HEK293T (cell line): Measurements from ENCODE around the gene ITGA1.
"Not testable (repeated sequence)": the region's sequence is repeated elsewhere in the genome, so short reads cannot be mapped to it uniquely, and the experiment has no call there.

ENCODE experiments used
- CTCF ChIA-PET: fragments of 350-600 bp; formaldehyde crosslinking; extraction: SDS; loops from one replicate; lab custom pipeline; 2021; ENCODE audit warnings: antibody characterized with exemption, inconsistent platforms; lab: Yijun Ruan, JAX
- POLR2A ChIA-PET: fragments of 350-600 bp; formaldehyde crosslinking; extraction: SDS; loops from one replicate; lab custom pipeline; 2020; ENCODE audit warnings: antibody characterized with exemption, inconsistent platforms; lab: Yijun Ruan, JAX
- DNase-seq: peaks from one replicate; pipeline ENCODE4 v3.0.0; 2012; ENCODE audit warnings: mixed read lengths; ENCODE audit errors: extremely low spot score
- ARNT ChIP-seq: fragments of 450-650 bp; IDR thresholded peaks from 2 replicates; pipeline ENCODE4 v1.6.1; 2017; ENCODE audit warnings: mild to moderate bottlenecking
- BHLHE40 ChIP-seq: fragments of 450-650 bp; IDR thresholded peaks from 2 replicates; pipeline ENCODE4 v1.6.1; 2016; ENCODE audit warnings: mild to moderate bottlenecking, moderate library complexity, borderline replicate concordance
- CTBP1 ChIP-seq: fragments of 450-650 bp; IDR thresholded peaks from 2 replicates; pipeline ENCODE4 v1.6.1; 2016; ENCODE audit warnings: borderline replicate concordance
- ELF4 ChIP-seq: fragments of 450-650 bp; IDR thresholded peaks from 2 replicates; pipeline ENCODE4 v1.6.1; 2017; ENCODE audit warnings: antibody characterized with exemption
- FOXA1 ChIP-seq: fragments of 450-650 bp; IDR thresholded peaks from 2 replicates; pipeline ENCODE4 v1.6.1; 2016; ENCODE audit warnings: mild to moderate bottlenecking
- FOXK2 ChIP-seq: fragments of 450-650 bp; IDR thresholded peaks from 2 replicates; pipeline ENCODE4 v1.6.1; 2016; ENCODE audit warnings: mild to moderate bottlenecking
- FOXM1 ChIP-seq: fragments of 450-650 bp; IDR thresholded peaks from 2 replicates; pipeline ENCODE4 v1.6.1; 2017; ENCODE audit warnings: mild to moderate bottlenecking, borderline replicate concordance
- HDGF ChIP-seq: fragments of 450-650 bp; IDR thresholded peaks from 2 replicates; pipeline ENCODE4 v1.6.1; 2017; ENCODE audit warnings: antibody characterized with exemption, borderline replicate concordance
- L3MBTL2 ChIP-seq: fragments of 450-650 bp; conservative IDR thresholded peaks from 2 replicates; pipeline ENCODE4 v1.6.1; 2016; ENCODE audit warnings: mild to moderate bottlenecking
- LEF1 ChIP-seq: fragments of 450-650 bp; IDR thresholded peaks from 2 replicates; pipeline ENCODE4 v1.6.1; 2017; ENCODE audit warnings: mild to moderate bottlenecking, borderline replicate concordance
- NFRKB ChIP-seq: fragments of 450-650 bp; IDR thresholded peaks from 2 replicates; pipeline ENCODE4 v1.6.1; 2016; ENCODE audit warnings: mild to moderate bottlenecking, moderate library complexity
- SP1 ChIP-seq: fragments of 450-650 bp; IDR thresholded peaks from 2 replicates; pipeline ENCODE4 v1.6.1; 2017
- SUZ12 ChIP-seq: fragments of 450-650 bp; IDR thresholded peaks from 2 replicates; pipeline ENCODE4 v1.6.1; 2016; ENCODE audit warnings: mild to moderate bottlenecking
- TARDBP ChIP-seq: fragments of 450-650 bp; IDR thresholded peaks from 2 replicates; pipeline ENCODE4 v1.6.1; 2016
- ZNF384 ChIP-seq: fragments of 450-650 bp; IDR thresholded peaks from 2 replicates; pipeline ENCODE4 v1.6.1; 2016
- TF ChIP-seq, protein P1 (sequence below): fragments of 450-650 bp; IDR thresholded peaks from 2 replicates; pipeline ENCODE4 v1.6.1; 2016

Gene ITGA1

DNA sequence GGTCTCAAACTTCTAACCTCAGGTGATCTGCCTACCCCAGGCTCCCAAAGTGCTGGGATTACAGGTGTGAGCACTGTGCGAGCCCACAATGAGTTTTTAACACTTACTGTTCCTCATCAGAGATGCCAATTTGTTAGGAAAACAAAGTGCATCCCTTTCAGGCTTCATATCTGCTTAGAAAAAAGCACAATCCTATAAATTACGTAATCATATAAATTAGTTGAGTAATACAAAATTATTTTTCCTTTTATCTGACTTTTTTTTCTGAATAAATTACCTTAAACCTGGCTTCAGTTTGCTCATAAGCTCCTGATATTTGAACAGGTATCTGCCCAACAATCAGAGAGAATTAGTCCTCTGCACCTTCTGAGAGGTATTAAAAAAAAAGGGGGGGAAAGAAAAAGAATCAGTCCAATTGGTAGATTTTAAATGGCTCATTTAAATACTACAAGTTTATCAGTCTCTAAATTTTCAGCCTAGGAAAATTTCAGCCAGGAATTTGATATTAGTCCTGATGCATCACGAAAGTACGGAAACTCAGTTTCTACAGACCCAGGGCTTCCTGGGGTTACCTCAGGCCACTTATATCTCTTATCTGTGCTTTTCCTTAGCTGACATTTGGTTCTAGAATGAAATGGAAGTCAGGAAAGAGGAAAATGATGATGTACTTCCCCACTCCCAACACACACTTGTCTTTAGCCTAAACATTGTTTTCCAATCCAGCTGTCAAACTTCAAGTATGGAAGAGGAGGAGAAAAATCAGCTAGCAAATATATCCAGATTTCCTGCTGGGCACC, 26.8 kb downstream of the ITGA1 start:
- TF ChIP-seq, protein P1, sequence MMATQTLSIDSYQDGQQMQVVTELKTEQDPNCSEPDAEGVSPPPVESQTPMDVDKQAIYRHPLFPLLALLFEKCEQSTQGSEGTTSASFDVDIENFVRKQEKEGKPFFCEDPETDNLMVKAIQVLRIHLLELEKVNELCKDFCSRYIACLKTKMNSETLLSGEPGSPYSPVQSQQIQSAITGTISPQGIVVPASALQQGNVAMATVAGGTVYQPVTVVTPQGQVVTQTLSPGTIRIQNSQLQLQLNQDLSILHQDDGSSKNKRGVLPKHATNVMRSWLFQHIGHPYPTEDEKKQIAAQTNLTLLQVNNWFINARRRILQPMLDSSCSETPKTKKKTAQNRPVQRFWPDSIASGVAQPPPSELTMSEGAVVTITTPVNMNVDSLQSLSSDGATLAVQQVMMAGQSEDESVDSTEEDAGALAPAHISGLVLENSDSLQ, result no peak
- TF ChIP-seq ZNF384 (no peak), BHLHE40 (no peak), ELF4 (no peak)
- CTCF ChIA-PET, result interaction anchor here (0.7 kb wide), 1 partner anchor 1199 kb away, joined by 3 read pairs; no protein-coding TSS in a partner anchor
- POLR2A ChIA-PET, result no interaction called here
- no peak for DNase-seq

DNA sequence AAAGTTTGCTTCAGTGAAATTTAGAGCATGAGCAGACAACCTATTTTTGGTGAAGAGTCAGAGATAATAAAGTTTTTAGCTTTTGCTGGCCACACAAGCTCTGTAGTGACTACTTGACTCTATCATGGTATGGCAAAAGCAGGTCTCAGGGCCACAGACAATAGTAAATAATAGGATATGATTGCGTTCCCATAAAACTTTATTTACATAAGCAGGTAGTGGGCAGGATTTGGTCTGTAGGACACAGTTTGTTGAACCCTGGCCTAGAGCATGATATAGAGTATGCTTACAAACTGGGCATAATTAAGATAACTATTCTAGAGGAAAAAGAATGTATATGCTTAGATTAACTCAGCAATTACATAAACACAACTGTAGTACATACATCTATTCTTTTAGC, 30.1 kb downstream of the ITGA1 start:
- TF ChIP-seq ARNT, result no peak
- no peak for TF ChIP-seq LEF1
- TF ChIP-seq HDGF, result no peak
- TF ChIP-seq BHLHE40, result no peak
- no peak for TF ChIP-seq FOXK2
- no peak for TF ChIP-seq NFRKB
- TF ChIP-seq SUZ12, result no peak
- no peak for TF ChIP-seq CTBP1
- no peak for TF ChIP-seq FOXA1
- TF ChIP-seq FOXM1, result no peak
- TF ChIP-seq, protein P1, result no peak
- ChIA-PET CTCF (interaction anchor here (0.6 kb wide), 1 partner anchor 17 kb away, joined by 3 read pairs; no protein-coding TSS in a partner anchor), POLR2A (interaction anchor here (0.7 kb wide), 1 partner anchor 19 kb away, joined by 3 read pairs; no protein-coding TSS in a partner anchor)
- DNase-seq, result no peak

DNA sequence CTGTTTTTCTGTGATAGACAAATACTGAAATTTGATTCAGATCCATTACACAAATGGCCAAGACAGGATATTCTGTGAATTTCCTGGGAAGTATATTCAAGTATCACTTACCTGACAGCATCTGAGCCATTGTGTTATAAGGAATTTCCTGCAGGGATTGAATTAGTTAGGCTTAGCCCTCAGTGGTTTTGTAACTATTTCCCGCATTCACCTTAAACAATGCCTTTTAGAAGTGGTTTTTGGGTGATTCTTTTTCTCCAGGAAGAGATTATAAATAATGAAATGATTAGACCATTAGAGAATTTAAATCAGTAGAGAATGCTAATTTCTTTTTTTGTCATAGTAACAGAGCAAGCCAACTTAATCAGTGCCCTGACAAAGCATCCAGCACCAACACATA, 30.6 kb downstream of the ITGA1 start:
- TF ChIP-seq L3MBTL2, result no peak
- no peak for TF ChIP-seq LEF1
- TF ChIP-seq, protein P1, result no peak
- TF ChIP-seq NFRKB, result no peak
- TF ChIP-seq ZNF384, result no peak
- no peak for TF ChIP-seq BHLHE40
- no peak for TF ChIP-seq ELF4
- no peak for TF ChIP-seq CTBP1
- TF ChIP-seq SUZ12, result no peak
- TF ChIP-seq SP1, result no peak
- no peak for TF ChIP-seq ARNT
- TF ChIP-seq FOXM1, result no peak
- ChIA-PET CTCF (no interaction called here), POLR2A (no interaction called here)
- no peak for DNase-seq

DNA sequence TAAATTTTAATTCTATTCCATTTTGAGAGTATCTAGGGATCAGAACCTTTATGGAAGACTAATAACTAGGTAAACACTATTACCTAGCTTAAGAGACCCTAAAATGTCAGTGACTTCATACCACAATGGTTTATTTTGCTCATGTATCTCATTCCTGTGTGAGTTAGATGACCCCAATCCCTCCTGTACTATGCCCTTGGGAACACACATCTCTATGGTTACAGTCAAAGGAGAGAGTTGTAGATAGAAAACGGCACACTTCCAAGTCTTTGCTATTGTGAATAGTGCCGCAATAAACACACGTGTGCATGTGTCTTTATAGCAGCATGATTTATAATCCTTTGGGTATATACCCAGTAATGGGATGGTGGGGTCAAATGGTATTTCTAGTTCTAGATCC, 31.1 kb downstream of the ITGA1 start:
- POLR2A ChIA-PET, CTCF ChIA-PET, DNase-seq: not testable (repeated sequence)

DNA sequence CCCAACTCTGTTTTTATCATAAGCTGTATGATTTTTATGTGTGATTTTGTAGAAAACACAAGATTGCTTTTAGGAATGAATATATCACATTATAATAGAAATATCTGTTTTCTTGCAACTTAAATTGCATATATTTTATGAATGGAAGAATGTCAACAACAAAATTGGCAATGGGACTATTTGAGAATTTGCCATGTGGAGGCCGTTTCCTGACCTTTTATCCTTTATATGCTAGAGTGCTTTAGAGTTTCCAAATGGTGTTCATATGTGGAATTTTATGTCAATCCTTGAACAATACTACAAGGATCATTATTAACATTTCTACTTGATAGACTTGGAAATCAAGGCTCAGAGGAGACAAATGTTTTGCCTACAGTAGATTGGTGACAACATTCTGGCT, 34.2 kb downstream of the ITGA1 start:
- ChIA-PET CTCF (no interaction called here), POLR2A (no interaction called here)
- DNase-seq, result no peak
- TF ChIP-seq ELF4 (no peak), L3MBTL2 (no peak), TARDBP (no peak), LEF1 (no peak), FOXM1 (no peak), FOXK2 (no peak), CTBP1 (no peak), SUZ12 (no peak), FOXA1 (no peak), NFRKB (no peak), BHLHE40 (no peak), ZNF384 (no peak), HDGF (no peak), SP1 (no peak), ARNT (no peak)
- TF ChIP-seq, protein P1, result no peak

DNA sequence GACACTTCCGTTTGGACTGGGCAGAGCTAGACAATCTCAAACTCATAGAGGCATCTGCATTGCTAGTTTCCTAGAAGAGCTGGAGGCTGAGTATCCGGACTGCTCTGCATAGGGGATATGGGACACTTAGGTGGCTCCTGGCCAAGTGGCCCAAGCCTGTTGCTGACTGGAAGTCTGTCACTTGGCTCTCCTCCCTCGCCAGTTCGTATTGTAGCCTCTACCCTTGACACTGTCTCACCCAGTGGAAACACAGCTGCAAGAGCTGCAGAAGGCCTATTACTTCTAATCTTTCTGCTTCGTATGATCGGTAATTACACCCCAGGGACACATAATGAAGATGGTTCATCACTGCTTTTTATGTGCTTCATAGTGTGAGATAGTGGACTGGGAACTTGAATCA, 34.7 kb downstream of the ITGA1 start:
- no peak for DNase-seq
- POLR2A ChIA-PET, result no interaction called here
- CTCF ChIA-PET, result no interaction called here
- TF ChIP-seq BHLHE40 (no peak), SUZ12 (no peak), FOXK2 (no peak), LEF1 (no peak), FOXM1 (no peak), NFRKB (no peak), CTBP1 (no peak), SP1 (no peak), ZNF384 (no peak), FOXA1 (no peak), TARDBP (no peak), L3MBTL2 (no peak), ARNT (no peak), HDGF (no peak), ELF4 (no peak)
- TF ChIP-seq, protein P1, result no peak
